Panc1 (cell line): Measurements from ENCODE around the gene STRADB. TPM values are rescaled to one million over a fixed set of nuclear protein-coding genes. Genes with fewer than 3 reads are reported as not detected.

Source experiments
- ATAC-seq: fragments of 200-7000 bp; cut with Tn5 transposase; 2 replicates; pipeline ENCODE4 v1.9.1; 2020; ENCODE audit warnings: mild to moderate bottlenecking, moderate library complexity
- BruUV-seq: library from RNA; stranded (reverse); fragments of 400-500 nt; replicated peaks from 2 replicates; lab custom pipeline; 2021; lab: Mats Ljungman, UMichigan
- CTCF ChIA-PET: fragments of 300-600 bp; sonication (Branson Sonifier 250); formaldehyde crosslinking; loops from one replicate; lab custom pipeline; 2022; ENCODE audit warnings: antibody characterized with exemption; lab: Charles Lee
- POLR2A ChIA-PET: fragments of 300-600 bp; sonication (Branson Sonifier 250); formaldehyde crosslinking; loops from one replicate; lab custom pipeline; 2022; ENCODE audit warnings: antibody characterized with exemption; lab: Charles Lee
- DNase-seq: peaks from one replicate; pipeline ENCODE4 v3.0.0-alpha.2; 2010; ENCODE audit warnings: low read depth, low spot score
- H3K27ac ChIP-seq: 2 replicates; pipeline ENCODE4 v1.5.1; 2011; ENCODE audit warnings: mild to moderate bottlenecking, low read length, inconsistent platforms
- H3K27me3 ChIP-seq: fragments of 200-500 bp; sonication (Bioruptor generic); 2 replicates; pipeline ENCODE4 v1.6.0; 2014; ENCODE audit warnings: low read length, inconsistent platforms; ENCODE audit not compliant: control insufficient read depth, insufficient read depth
- H3K36me3 ChIP-seq: fragments of 200-500 bp; sonication (Bioruptor generic); 2 replicates; pipeline ENCODE4 v1.5.1; 2014; ENCODE audit warnings: inconsistent platforms, mild to moderate bottlenecking, low read length, moderate library complexity; ENCODE audit not compliant: control insufficient read depth, insufficient read depth
- H3K4me1 ChIP-seq: 2 replicates; pipeline ENCODE4 v1.5.1; 2011; ENCODE audit warnings: inconsistent platforms, mild to moderate bottlenecking, low read length, moderate library complexity; ENCODE audit not compliant: control insufficient read depth, insufficient read depth
- H3K4me3 ChIP-seq, 2 experiments: 2 replicates each; pipeline ENCODE4 v1.5.1; 2011 to 2012; ENCODE audit warnings: low read depth in 2 of 2, low read length in 2 of 2, mild to moderate bottlenecking in 2 of 2, inconsistent platforms in 1 of 2, moderate library complexity in 1 of 2
- H3K9me3 ChIP-seq: fragments of 200-500 bp; sonication (Bioruptor generic); 2 replicates; pipeline ENCODE4 v1.5.1; 2014; ENCODE audit warnings: low read depth, mild to moderate bottlenecking, inconsistent platforms, low read length, moderate library complexity; ENCODE audit not compliant: control insufficient read depth, insufficient read depth
- POLR2AphosphoS5 ChIP-seq: IDR thresholded peaks from 2 replicates; pipeline ENCODE4 v1.6.1; 2012; ENCODE audit warnings: mild to moderate bottlenecking, low read depth, low read length, moderate library complexity
- SIN3A ChIP-seq: IDR thresholded peaks from 2 replicates; pipeline ENCODE4 v1.6.1; 2012; ENCODE audit warnings: low read depth, mild to moderate bottlenecking, low read length, moderate library complexity, borderline replicate concordance; ENCODE audit not compliant: insufficient read depth
- TCF7L2 ChIP-seq: IDR thresholded peaks from 2 replicates; pipeline ENCODE4 v1.6.1; 2011; ENCODE audit warnings: mild to moderate bottlenecking, low read depth, low read length, inconsistent platforms
- in situ Hi-C: cut with HindIII; loops from 2 replicates; pipeline ENCODE4 v1.10.0; 2016; ENCODE audit warnings: low sequenced_read_pairs, low pct_unique_long_range_greater_than_20kb
- intact Hi-C: fragments of 100-400 bp; cut with micrococcal nuclease; formaldehyde crosslinking; loops from one replicate; pipeline ENCODE4 v1.10.0; 2022; ENCODE audit not compliant: unreplicated experiment
- total RNA-seq: library from RNA; stranded (reverse); gene quantifications from one replicate; pipeline ENCODE4 v1.2.1, GENCODE V29; 2021; ENCODE audit not compliant: unreplicated experiment
- TF ChIP-seq, protein P1 (sequence below), 2 experiments: IDR thresholded peaks; 2 replicates each; pipeline ENCODE4 v1.6.1; 2011 to 2012; ENCODE audit warnings: low read depth in 2 of 2, control low read depth in 1 of 2, low read length in 1 of 2, mild to moderate bottlenecking in 1 of 2, moderate library complexity in 1 of 2; ENCODE audit not compliant: insufficient read depth in 1 of 2
- TF ChIP-seq, protein P2 (sequence below): fragments of 450-650 bp; IDR thresholded peaks from 2 replicates; pipeline ENCODE4 v1.5.1; 2017; ENCODE audit warnings: mild to moderate bottlenecking

Gene STRADB
- total RNA-seq, 1 experiment from 2014 or later: 33.4 TPM

DNA sequence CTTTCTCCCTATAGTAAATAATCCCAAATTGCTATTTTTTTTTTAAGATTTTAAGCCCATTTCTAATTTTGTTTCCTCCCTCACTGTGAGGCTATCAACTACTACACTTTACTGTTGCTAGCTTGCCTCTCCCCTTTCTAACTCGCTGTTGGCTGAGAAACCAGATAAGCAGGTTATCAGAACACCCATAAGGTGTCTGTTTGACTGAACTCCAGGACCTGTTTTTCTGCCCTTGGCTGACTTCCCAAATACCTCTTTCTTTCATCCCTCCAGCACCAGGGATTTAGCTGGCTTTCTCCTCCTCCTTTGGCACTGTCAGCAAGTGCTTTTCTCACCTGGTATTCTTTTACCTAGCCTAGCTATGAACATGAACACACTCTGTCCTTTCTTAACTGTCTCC, 11.4 kb upstream of the STRADB start:
- BruUV-seq: no TSS peak
- DNase-seq (no peak), ATAC-seq (no peak)
- intact Hi-C loops (no loop called here), in situ Hi-C loops (no loop called here)
- TF ChIP-seq, protein P1, sequence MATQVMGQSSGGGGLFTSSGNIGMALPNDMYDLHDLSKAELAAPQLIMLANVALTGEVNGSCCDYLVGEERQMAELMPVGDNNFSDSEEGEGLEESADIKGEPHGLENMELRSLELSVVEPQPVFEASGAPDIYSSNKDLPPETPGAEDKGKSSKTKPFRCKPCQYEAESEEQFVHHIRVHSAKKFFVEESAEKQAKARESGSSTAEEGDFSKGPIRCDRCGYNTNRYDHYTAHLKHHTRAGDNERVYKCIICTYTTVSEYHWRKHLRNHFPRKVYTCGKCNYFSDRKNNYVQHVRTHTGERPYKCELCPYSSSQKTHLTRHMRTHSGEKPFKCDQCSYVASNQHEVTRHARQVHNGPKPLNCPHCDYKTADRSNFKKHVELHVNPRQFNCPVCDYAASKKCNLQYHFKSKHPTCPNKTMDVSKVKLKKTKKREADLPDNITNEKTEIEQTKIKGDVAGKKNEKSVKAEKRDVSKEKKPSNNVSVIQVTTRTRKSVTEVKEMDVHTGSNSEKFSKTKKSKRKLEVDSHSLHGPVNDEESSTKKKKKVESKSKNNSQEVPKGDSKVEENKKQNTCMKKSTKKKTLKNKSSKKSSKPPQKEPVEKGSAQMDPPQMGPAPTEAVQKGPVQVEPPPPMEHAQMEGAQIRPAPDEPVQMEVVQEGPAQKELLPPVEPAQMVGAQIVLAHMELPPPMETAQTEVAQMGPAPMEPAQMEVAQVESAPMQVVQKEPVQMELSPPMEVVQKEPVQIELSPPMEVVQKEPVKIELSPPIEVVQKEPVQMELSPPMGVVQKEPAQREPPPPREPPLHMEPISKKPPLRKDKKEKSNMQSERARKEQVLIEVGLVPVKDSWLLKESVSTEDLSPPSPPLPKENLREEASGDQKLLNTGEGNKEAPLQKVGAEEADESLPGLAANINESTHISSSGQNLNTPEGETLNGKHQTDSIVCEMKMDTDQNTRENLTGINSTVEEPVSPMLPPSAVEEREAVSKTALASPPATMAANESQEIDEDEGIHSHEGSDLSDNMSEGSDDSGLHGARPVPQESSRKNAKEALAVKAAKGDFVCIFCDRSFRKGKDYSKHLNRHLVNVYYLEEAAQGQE (IDR thresholded peaks at IDR 0.05; ENCODE audit: insufficient read depth in 1 of 2, low read depth in 2 of 2, low read length in 1 of 2): no peak
- TF ChIP-seq SIN3A (no peak), POLR2AphosphoS5 (no peak), TCF7L2 (no peak)
- TF ChIP-seq, protein P2, sequence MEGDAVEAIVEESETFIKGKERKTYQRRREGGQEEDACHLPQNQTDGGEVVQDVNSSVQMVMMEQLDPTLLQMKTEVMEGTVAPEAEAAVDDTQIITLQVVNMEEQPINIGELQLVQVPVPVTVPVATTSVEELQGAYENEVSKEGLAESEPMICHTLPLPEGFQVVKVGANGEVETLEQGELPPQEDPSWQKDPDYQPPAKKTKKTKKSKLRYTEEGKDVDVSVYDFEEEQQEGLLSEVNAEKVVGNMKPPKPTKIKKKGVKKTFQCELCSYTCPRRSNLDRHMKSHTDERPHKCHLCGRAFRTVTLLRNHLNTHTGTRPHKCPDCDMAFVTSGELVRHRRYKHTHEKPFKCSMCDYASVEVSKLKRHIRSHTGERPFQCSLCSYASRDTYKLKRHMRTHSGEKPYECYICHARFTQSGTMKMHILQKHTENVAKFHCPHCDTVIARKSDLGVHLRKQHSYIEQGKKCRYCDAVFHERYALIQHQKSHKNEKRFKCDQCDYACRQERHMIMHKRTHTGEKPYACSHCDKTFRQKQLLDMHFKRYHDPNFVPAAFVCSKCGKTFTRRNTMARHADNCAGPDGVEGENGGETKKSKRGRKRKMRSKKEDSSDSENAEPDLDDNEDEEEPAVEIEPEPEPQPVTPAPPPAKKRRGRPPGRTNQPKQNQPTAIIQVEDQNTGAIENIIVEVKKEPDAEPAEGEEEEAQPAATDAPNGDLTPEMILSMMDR: no peak
- ChIA-PET CTCF (no interaction called here), POLR2A (no interaction called here)
- Histone ChIP-seq H3K36me3 (no peaks in the 10 kb centered on the region; the same call in 1 of the 2 replicates), H3K27me3 (no peaks in the 10 kb centered on the region), H3K4me1 (no peaks in the 10 kb centered on the region; the same call in 1 of the 2 replicates), H3K4me3 (no peak overlapping the region), H3K9me3 (no peaks in the 10 kb centered on the region), H3K27ac (no peak overlapping the region)

DNA sequence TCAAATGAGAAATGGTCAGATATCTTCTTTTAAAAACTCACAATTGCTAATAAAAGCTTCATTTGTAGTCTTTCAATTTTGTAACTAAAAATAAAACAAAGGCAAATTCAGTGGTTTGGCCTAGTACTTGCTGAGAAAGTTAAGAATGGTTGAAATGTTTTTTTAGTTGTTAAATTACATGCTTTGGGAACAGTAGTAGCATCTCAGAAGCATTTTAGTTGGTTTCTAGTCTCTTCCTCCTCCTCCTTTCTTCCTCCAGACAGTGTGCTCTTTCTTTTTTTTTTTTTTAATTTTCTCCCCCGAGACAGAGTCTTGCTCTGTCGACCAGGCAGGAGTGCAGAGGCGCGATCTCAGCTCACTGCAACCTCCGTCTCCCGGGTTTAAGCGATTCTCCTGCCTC, 10.1 kb upstream of the STRADB start:
- Histone ChIP-seq H3K4me1 (no peaks in the 10 kb centered on the region; the same call in 1 of the 2 replicates), H3K27ac (no peak overlapping the region), H3K36me3 (no peaks in the 10 kb centered on the region; the same call in 1 of the 2 replicates), H3K27me3 (no peaks in the 10 kb centered on the region), H3K4me3 (no peak overlapping the region), H3K9me3 (no peaks in the 10 kb centered on the region)
- ChIA-PET CTCF (no interaction called here), POLR2A (no interaction called here)
- in situ Hi-C loops: no loop called here
- DNase-seq: no peak
- intact Hi-C loops: no loop called here
- TF ChIP-seq POLR2AphosphoS5 (no peak), SIN3A (no peak), TCF7L2 (no peak)
- TF ChIP-seq, protein P2: no peak
- TF ChIP-seq, protein P1 (IDR thresholded peaks at IDR 0.05; ENCODE audit: insufficient read depth in 1 of 2, low read depth in 2 of 2, low read length in 1 of 2): no peak
- ATAC-seq: no peak
- BruUV-seq: no TSS peak
